GM12878 (cell line): ENCODE measurements around the gene MAPK1. TPM values are rescaled to one million over a fixed set of nuclear protein-coding genes. Genes with fewer than 3 reads are reported as not detected.

ENCODE experiments used
- BCLAF1 ChIP-seq: fragments of 450-650 bp; IDR thresholded peaks from 2 replicates; pipeline ENCODE4 v1.6.1; 2017; ENCODE audit warnings: antibody characterized with exemption, mild to moderate bottlenecking, moderate library complexity
- BRCA1 ChIP-seq: IDR thresholded peaks from 2 replicates; pipeline ENCODE4 v1.6.1; 2011; ENCODE audit warnings: low read depth, low read length, improper control_type of control experiment
- CBFB ChIP-seq: IDR thresholded peaks from 2 replicates; pipeline ENCODE4 v1.6.1; 2016; ENCODE audit warnings: antibody characterized with exemption, low read depth
- CHD4 ChIP-seq: fragments of 200-600 bp; sonication (generic); IDR thresholded peaks from 2 replicates; pipeline ENCODE4 v1.6.1; 2016; ENCODE audit warnings: mild to moderate bottlenecking
- EED ChIP-seq: sonication (generic); IDR thresholded peaks from 2 replicates; pipeline ENCODE4 v1.6.1; 2016; ENCODE audit warnings: antibody characterized with exemption, low read depth
- EP300 ChIP-seq, 2 experiments: fragments of 150-350 bp in 1 of 2; IDR thresholded peaks; 2 replicates each; pipeline ENCODE4 v1.6.1; 2011 to 2012; ENCODE audit warnings: low read depth in 2 of 2, low read length in 2 of 2, borderline replicate concordance in 1 of 2, improper control_type of control experiment in 1 of 2, inconsistent platforms in 1 of 2; ENCODE audit not compliant: control insufficient read depth in 1 of 2
- GATAD2B ChIP-seq: fragments of 450-650 bp; conservative IDR thresholded peaks from 2 replicates; pipeline ENCODE4 v1.6.1; 2017; ENCODE audit warnings: low read depth, mild to moderate bottlenecking, moderate library complexity
- HDAC2 ChIP-seq: fragments of 200-600 bp; sonication (generic); IDR thresholded peaks from 2 replicates; pipeline ENCODE4 v1.6.1; 2017
- IRF5 ChIP-seq: fragments of 450-650 bp; IDR thresholded peaks from 2 replicates; pipeline ENCODE4 v1.6.1; 2017; ENCODE audit warnings: borderline replicate concordance
- JUNB ChIP-seq: IDR thresholded peaks from 2 replicates; pipeline ENCODE4 v1.6.1; 2016; ENCODE audit warnings: antibody characterized with exemption, mild to moderate bottlenecking
- LARP7 ChIP-seq: fragments of 450-650 bp; IDR thresholded peaks from 2 replicates; pipeline ENCODE4 v1.6.1; 2017; ENCODE audit warnings: mild to moderate bottlenecking
- MEF2A ChIP-seq: IDR thresholded peaks from 2 replicates; pipeline ENCODE4 v1.6.1; 2011; ENCODE audit warnings: low read depth, mild to moderate bottlenecking, low read length, moderate library complexity; ENCODE audit not compliant: insufficient read depth
- PBX3 ChIP-seq: IDR thresholded peaks from 2 replicates; pipeline ENCODE4 v1.6.1; 2011; ENCODE audit warnings: mild to moderate bottlenecking, low read depth, low read length, moderate library complexity; ENCODE audit not compliant: insufficient replicate concordance
- POLR2A ChIP-seq: IDR thresholded peaks from 2 replicates; pipeline ENCODE4 v1.6.1; 2011; ENCODE audit warnings: low read depth, mild to moderate bottlenecking, low read length
- RB1 ChIP-seq: fragments of 450-650 bp; formaldehyde crosslinking; IDR thresholded peaks from 2 replicates; pipeline ENCODE4 v1.6.1; 2017; ENCODE audit warnings: mild to moderate bottlenecking, borderline replicate concordance
- STAT3 ChIP-seq: IDR thresholded peaks from 2 replicates; pipeline ENCODE4 v1.6.1; 2011; ENCODE audit warnings: low read depth, low read length, improper control_type of control experiment
- TCF7 ChIP-seq: IDR thresholded peaks from 2 replicates; pipeline ENCODE4 v1.6.1; 2014; ENCODE audit warnings: antibody characterized with exemption, borderline replicate concordance
- ZNF274 ChIP-seq: IDR thresholded peaks from one replicate; pipeline ENCODE4 v1.8.0; 2011; ENCODE audit not compliant: insufficient read length, insufficient read depth
- ZNF687 ChIP-seq: fragments of 450-650 bp; IDR thresholded peaks from 2 replicates; pipeline ENCODE4 v1.6.1; 2017; ENCODE audit warnings: mild to moderate bottlenecking, moderate library complexity
- polyA plus RNA-seq, 11 experiments: library from polyadenylated mRNA; depleted of rRNA in 4 of 11; unstranded in 6 of 11; stranded (reverse) in 5 of 11; fragments of >200 nt; fragmentation: Nextera tagmentation in 4 of 11; fragmentation: Illumina TruSeq in 1 of 11; extraction: Ambion mirVana in 4 of 11; extraction: Trizol in 1 of 11; gene quantifications; 1 replicate in 1 of 11; 2 replicates in 10 of 11; pipeline versions ENCODE4 v1.2.1 to v1.2.3, GENCODE V29; 2011 to 2016; ENCODE audit warnings: inconsistent platforms in 2 of 11, missing spikeins in 2 of 11, low read depth in 1 of 11
- total RNA-seq, 4 experiments: library from RNA; depleted of rRNA in 3 of 4; stranded (reverse); fragments of >200 nt in 3 of 4; fragmentation: Illumina TruSeq in 1 of 4; extraction: Trizol in 1 of 4; gene quantifications; 2 replicates each; pipeline versions ENCODE4 v1.2.1 to v1.2.3, GENCODE V29; 2013 to 2021
- TF ChIP-seq, protein P1 (sequence below): fragments of 450-650 bp; IDR thresholded peaks from 2 replicates; pipeline ENCODE4 v1.6.1; 2018; ENCODE audit warnings: mild to moderate bottlenecking, low read depth, moderate library complexity; ENCODE audit not compliant: partially characterized antibody

Gene MAPK1
- total and polyA plus RNA-seq, 10 of the 15 experiments (the other 5 are each of a cell fraction or from before 2014, with no cell fraction given): 7.0 to 123 (median 58.4) TPM

DNA sequence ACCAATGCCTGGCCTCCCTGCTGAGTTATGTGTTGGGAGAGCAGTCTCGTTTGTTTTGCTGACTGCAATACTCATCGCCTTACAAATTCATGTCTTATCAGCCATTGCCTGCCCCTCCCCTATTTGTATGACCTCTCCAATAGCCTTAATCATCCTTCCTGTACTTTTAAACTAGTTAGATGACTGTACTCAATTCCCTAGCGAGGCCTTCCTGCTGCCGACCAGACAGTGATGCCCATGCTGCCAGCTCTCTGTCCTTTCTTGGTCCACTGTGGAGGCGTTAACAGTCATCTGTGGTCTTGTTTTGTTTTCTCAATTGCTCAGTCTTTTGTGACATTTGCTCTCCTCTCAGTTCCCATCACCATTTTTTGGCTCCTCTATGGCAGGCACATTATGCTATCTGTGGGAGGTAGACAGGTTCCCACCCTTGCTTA is 111.6 kb downstream of the MAPK1 start (continued):
- TF ChIP-seq, protein P1, sequence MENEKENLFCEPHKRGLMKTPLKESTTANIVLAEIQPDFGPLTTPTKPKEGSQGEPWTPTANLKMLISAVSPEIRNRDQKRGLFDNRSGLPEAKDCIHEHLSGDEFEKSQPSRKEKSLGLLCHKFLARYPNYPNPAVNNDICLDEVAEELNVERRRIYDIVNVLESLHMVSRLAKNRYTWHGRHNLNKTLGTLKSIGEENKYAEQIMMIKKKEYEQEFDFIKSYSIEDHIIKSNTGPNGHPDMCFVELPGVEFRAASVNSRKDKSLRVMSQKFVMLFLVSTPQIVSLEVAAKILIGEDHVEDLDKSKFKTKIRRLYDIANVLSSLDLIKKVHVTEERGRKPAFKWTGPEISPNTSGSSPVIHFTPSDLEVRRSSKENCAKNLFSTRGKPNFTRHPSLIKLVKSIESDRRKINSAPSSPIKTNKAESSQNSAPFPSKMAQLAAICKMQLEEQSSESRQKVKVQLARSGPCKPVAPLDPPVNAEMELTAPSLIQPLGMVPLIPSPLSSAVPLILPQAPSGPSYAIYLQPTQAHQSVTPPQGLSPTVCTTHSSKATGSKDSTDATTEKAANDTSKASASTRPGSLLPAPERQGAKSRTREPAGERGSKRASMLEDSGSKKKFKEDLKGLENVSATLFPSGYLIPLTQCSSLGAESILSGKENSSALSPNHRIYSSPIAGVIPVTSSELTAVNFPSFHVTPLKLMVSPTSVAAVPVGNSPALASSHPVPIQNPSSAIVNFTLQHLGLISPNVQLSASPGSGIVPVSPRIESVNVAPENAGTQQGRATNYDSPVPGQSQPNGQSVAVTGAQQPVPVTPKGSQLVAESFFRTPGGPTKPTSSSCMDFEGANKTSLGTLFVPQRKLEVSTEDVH: no peak
- TF ChIP-seq LARP7 (no peak), GATAD2B (0 out of 2 replicates have a peak, but pooled peaks have one; percentile 49), PBX3 (no peak), BRCA1 (no peak), IRF5 (no peak), JUNB (peak; percentile 67), ZNF687 (no peak), CHD4 (no peak), POLR2A (peak; percentile 26; the same call in 1 of the 2 replicates), TCF7 (no peak), CBFB (no peak), MEF2A (no peak), HDAC2 (no peak), EP300 (IDR thresholded peaks at IDR 0.05; ENCODE audit: borderline replicate concordance in 1 of 2, control insufficient read depth in 1 of 2, low read depth in 2 of 2, low read length in 2 of 2) (no peak; a peak in 1 of 4 replicates), BCLAF1 (no peak), STAT3 (no peak), ZNF274 (no peak), EED (peak; percentile 76), RB1 (no peak)
